ENCODE results near the gene ZNF653. TPM values are rescaled to one million over a fixed set of nuclear protein-coding genes. Genes with fewer than 3 reads are reported as not detected.

Gene ZNF653
- total and polyA plus RNA-seq, 9 of the 15 experiments (the other 6 are each of a cell fraction or from before 2014, with no cell fraction given): 1.6 to 8.0 (median 4.2) TPM; not detected in 2

DNA sequence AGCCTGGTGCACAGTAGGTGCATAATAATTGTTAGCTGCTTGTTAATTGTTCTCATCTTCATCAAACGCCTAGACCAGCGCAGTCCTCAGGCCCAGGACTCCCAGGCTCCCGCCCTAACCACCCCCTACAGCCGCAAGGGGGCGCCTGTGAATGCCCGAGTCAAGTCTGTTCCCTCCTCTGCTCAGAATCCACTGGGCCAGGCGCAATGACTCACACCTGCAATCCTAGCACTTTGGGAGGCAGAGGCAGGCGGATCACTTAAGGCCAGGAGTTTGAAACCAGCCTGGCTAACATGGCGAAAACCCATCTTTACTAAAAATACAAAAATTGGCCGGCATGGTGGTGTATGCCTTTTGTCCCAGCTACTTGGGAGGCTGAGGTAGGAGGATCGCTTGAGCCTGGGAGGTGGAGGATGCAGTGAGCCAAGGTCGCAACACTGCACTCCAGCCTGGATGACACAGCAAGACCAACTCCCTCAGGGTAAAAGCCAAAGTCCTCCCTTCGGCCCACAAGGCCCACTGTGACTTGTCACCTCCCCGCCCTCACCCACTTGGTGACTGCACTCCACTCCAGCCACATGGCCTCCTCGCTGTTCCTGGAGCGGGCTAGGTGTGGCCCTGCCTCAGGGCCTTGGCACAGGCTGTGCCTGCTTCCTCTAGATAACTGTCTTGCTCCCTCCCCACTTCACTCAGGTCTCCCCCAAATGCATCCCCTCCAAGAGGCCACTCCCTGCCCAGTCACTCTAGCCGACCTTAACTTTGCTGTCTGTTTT lies 9.1 kb downstream of the ZNF653 start (continued):
- TF ChIP-seq PRMT5 (CRISPR knock-in tag; IDR thresholded peaks at IDR 0.05) (no peak), DNMT1 (IDR thresholded peaks at IDR 0.05) (no peak), RAD21 (CRISPR knock-in tag; conservative IDR thresholded peaks at IDR 0.05 in 1 of 2, IDR thresholded peaks at IDR 0.05 in 1 of 2) (peak; percentile 72 to 88), ZNF561 (CRISPR knock-in tag; conservative IDR thresholded peaks at IDR 0.05) (no peak), TFAM (CRISPR knock-in tag; conservative IDR thresholded peaks at IDR 0.05) (no peak), NFE2 (IDR thresholded peaks at IDR 0.05; ENCODE audit: low read depth) (peak; percentile 57), ZBTB1 (CRISPR knock-in tag; IDR thresholded peaks at IDR 0.05; ENCODE audit: borderline replicate concordance, low read depth) (no peak), NR2F6 (CRISPR knock-in tag; IDR thresholded peaks at IDR 0.05) (no peak), DMBX1 (CRISPR knock-in tag; IDR thresholded peaks at IDR 0.05; ENCODE audit: borderline replicate concordance) (no peak), KLF13 (tag; IDR thresholded peaks at IDR 0.05; ENCODE audit: borderline replicate concordance, low read depth) (no peak), SRSF9 (IDR thresholded peaks at IDR 0.05; ENCODE audit: borderline replicate concordance, low read depth, low read length) (no peak)
- TF ChIP-seq, protein P1, sequence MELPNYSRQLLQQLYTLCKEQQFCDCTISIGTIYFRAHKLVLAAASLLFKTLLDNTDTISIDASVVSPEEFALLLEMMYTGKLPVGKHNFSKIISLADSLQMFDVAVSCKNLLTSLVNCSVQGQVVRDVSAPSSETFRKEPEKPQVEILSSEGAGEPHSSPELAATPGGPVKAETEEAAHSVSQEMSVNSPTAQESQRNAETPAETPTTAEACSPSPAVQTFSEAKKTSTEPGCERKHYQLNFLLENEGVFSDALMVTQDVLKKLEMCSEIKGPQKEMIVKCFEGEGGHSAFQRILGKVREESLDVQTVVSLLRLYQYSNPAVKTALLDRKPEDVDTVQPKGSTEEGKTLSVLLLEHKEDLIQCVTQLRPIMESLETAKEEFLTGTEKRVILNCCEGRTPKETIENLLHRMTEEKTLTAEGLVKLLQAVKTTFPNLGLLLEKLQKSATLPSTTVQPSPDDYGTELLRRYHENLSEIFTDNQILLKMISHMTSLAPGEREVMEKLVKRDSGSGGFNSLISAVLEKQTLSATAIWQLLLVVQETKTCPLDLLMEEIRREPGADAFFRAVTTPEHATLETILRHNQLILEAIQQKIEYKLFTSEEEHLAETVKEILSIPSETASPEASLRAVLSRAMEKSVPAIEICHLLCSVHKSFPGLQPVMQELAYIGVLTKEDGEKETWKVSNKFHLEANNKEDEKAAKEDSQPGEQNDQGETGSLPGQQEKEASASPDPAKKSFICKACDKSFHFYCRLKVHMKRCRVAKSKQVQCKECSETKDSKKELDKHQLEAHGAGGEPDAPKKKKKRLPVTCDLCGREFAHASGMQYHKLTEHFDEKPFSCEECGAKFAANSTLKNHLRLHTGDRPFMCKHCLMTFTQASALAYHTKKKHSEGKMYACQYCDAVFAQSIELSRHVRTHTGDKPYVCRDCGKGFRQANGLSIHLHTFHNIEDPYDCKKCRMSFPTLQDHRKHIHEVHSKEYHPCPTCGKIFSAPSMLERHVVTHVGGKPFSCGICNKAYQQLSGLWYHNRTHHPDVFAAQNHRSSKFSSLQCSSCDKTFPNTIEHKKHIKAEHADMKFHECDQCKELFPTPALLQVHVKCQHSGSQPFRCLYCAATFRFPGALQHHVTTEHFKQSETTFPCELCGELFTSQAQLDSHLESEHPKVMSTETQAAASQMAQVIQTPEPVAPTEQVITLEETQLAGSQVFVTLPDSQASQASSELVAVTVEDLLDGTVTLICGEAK (IDR thresholded peaks at IDR 0.05): no peak
- TF ChIP-seq, protein P1 (CRISPR knock-in tag; IDR thresholded peaks at IDR 0.05): no peak
- TF ChIP-seq, protein P2, sequence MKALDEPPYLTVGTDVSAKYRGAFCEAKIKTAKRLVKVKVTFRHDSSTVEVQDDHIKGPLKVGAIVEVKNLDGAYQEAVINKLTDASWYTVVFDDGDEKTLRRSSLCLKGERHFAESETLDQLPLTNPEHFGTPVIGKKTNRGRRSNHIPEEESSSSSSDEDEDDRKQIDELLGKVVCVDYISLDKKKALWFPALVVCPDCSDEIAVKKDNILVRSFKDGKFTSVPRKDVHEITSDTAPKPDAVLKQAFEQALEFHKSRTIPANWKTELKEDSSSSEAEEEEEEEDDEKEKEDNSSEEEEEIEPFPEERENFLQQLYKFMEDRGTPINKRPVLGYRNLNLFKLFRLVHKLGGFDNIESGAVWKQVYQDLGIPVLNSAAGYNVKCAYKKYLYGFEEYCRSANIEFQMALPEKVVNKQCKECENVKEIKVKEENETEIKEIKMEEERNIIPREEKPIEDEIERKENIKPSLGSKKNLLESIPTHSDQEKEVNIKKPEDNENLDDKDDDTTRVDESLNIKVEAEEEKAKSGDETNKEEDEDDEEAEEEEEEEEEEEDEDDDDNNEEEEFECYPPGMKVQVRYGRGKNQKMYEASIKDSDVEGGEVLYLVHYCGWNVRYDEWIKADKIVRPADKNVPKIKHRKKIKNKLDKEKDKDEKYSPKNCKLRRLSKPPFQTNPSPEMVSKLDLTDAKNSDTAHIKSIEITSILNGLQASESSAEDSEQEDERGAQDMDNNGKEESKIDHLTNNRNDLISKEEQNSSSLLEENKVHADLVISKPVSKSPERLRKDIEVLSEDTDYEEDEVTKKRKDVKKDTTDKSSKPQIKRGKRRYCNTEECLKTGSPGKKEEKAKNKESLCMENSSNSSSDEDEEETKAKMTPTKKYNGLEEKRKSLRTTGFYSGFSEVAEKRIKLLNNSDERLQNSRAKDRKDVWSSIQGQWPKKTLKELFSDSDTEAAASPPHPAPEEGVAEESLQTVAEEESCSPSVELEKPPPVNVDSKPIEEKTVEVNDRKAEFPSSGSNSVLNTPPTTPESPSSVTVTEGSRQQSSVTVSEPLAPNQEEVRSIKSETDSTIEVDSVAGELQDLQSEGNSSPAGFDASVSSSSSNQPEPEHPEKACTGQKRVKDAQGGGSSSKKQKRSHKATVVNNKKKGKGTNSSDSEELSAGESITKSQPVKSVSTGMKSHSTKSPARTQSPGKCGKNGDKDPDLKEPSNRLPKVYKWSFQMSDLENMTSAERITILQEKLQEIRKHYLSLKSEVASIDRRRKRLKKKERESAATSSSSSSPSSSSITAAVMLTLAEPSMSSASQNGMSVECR (CRISPR knock-in tag; IDR thresholded peaks at IDR 0.05): no peak

Data from K562 (cell line).